ENCODE results near the gene TMEM201.
A peak's percentile ranks its signal among the peaks of the same experiment; 100 is the strongest.
"Not testable (repeated sequence)": the region's sequence is repeated elsewhere in the genome, so short reads cannot be mapped to it uniquely, and the experiment has no call there.

Gene TMEM201, protein sequence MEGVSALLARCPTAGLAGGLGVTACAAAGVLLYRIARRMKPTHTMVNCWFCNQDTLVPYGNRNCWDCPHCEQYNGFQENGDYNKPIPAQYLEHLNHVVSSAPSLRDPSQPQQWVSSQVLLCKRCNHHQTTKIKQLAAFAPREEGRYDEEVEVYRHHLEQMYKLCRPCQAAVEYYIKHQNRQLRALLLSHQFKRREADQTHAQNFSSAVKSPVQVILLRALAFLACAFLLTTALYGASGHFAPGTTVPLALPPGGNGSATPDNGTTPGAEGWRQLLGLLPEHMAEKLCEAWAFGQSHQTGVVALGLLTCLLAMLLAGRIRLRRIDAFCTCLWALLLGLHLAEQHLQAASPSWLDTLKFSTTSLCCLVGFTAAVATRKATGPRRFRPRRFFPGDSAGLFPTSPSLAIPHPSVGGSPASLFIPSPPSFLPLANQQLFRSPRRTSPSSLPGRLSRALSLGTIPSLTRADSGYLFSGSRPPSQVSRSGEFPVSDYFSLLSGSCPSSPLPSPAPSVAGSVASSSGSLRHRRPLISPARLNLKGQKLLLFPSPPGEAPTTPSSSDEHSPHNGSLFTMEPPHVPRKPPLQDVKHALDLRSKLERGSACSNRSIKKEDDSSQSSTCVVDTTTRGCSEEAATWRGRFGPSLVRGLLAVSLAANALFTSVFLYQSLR

DNA sequence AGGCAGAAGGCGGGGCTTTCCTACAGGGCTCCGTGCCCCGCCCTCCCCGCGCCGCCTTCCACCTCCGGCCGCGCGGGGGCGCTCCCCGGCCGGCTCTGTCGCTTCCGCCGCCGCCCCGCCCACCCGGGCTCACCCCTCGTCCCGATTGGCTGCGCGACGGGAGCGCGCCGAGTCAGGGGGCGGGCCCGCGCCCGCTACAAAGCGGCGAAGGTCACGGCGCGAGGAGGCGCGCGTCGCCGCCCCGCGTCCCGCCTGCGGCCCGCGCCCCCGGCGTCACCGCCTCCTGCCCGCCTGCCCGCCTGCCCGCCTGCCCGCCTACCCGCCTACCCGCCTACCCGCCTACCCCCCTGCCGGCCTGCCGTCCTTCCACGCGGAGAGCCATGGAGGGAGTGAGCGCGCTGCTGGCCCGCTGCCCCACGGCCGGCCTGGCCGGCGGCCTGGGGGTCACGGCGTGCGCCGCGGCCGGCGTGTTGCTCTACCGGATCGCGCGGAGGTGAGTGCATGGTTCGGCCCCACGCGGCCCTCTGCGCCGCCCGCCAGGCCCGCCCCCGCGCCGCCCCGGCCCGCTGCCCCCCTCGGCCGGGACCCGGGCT is at the start of gene TMEM201:
Gene TMEM201, plus strand, starts transcription at position 361 of the 593 bp plus-strand sequence. Its CDS starts 20 bp downstream, at position 381.
- DNase-seq (ENCODE audit: low spot score): peak; percentile 95

DNA sequence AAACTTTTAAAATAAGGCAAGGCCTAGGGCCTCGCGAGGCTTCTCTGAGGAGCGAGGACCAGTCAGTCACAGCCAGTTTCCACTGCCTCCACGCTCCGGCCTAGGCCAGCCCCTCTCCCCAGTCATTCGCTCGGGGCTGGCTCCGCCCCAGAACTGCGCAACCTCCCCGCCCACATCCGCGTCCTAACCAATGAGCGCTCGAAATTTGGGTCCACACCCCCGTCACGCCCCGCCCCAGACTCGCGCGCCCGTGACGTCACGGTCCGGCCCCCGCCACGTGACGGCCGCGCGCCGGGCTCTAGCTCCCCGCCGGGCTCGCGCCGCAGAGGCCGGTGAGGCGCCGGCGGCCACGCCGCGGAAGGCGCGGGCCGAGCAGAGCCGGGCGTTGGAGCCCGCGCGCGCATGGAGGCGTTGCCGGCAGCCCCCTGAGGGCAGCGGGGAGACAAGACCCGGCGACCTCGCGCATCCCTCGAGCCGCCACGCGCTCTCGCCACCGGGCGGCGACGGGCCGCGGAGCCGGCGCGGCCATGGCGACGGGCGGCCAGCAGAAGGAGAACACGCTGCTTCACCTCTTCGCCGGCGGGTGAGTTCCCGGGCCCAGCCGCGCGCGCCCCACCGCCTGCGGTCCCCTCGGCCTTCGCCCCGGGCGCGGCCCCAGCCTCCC is 49.4 kb upstream of the TMEM201 start, which contains the start of gene SLC25A33:
Gene SLC25A33, plus strand, starts transcription at position 301 of the 664 bp plus-strand sequence. Its CDS starts 227 bp downstream, at position 528.
- DNase-seq (ENCODE audit: low spot score): peak; percentile 96

DNA sequence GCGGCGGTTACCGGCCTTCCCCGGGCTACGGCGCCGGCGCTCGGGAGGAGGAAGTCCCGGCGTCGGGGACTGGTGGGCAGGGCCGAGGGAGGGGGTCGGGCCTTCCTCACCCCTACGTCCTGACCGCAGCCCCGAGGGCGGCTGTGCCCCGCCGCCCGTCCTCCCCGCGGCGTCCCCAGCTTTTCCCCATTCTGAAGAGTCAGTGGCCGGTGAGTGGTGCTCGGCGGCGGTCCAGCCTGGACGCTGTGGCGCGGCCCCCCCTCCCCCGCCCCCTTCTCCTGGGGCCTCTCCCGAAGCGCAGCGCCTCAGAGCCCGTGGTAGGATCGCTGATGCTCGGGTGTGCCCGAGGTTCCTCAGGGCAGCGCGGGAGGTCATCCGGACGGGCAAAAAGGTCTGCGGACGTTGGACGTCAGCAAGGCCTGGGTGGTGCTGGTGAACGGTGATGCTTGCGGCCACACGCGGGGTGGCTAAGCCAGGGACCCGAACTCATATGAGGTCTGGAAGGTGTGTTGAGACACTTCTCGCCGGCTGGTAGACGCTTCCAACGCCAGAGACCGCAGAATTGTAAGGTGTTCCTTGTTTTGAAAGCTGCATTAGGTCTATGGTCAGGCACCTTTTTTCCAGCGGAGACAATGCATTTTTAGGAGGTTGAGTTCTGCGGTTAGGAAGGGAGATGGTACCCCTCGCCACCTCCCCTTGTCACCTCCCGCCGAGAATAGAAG is 48.7 kb upstream of the TMEM201 start:
- DNase-seq (ENCODE audit: low spot score): peak; percentile 32

DNA sequence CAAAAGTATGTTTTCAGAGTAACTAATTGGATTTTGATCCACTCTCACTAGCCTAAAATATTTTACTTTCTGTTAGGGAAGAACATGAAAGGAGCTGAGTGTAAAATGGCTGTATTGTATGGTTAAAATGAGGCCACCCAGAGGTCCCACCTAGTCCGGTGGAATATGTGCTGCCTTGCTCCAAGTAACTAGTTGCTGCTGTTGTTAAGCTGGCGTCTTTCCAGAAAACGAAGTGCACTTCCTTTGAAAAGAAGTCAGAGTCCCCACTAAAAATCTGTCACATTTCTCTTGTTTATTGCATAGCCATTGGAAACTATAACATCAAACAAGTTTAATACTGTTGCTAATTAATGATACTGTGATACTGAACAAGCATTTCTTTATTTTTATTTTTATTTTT is 46.3 kb upstream of the TMEM201 start:
- no peak for DNase-seq (ENCODE audit: low spot score)

DNA sequence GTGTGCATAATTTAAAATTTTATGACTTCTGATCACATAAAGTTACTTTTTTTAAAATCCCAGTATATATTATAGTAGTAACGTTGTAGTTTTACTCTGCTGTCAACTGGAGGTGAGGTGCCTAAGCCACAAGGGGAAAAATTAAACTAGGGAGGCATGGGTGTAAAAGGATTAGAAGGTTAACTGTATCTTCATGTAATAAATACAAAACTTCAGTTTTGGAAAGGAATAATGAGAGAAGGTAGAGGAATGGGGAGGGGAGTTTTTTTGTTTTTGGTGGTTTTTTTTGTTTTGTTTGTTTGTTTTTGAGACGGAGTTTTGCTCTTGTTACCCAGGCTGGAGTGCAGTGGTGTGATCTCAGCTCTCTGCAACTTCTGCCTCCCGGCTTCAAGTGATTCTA is 43.8 kb upstream of the TMEM201 start:
- no peak for DNase-seq (ENCODE audit: low spot score)

DNA sequence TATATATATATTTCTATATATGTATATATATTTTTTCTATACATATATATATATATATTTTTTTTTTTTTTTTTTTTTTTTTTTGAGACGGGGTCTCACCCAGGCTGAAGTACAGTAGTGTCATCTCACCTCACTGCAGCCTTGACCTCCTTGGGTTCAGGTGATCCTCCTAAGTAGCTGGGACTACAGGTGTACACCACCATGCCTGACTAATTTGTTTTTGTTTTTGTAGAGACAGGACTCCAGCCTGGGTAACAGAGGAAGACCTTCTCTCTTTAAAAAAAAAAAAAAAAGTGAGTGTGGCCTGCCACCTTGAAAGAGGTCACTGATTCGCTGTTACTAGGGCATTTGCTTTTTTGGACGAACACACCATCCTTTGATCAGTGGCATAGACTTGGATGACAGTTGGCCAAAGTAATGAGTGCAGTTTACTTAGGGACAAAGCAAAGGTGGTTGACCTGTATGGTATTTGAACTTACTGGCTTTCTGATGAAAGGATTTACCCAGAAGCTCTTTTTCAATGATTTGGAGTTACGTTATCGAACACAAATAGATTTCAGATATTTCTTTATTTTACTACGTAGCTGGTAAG is 38.7 kb upstream of the TMEM201 start:
- no peak for DNase-seq (ENCODE audit: low spot score)

DNA sequence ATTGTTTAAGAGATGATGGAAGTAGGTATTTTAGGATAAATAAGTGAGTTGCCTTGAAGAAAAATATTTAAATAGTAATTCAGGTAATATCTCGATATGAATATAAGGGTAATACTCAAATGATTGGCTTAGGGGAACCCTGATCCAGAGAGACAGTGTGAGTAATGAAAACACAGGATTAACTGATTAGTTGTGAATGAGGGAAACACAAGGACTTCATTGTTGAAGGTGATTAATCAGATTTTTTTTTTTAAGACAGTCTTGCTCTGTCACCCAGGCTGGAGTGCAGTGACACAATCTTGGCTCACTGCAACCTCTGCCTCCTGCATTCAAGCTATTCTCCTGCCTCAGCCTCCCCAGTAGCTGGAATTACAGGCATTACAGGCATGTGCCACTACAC is 36.7 kb upstream of the TMEM201 start:
- DNase-seq (ENCODE audit: low spot score): no peak

DNA sequence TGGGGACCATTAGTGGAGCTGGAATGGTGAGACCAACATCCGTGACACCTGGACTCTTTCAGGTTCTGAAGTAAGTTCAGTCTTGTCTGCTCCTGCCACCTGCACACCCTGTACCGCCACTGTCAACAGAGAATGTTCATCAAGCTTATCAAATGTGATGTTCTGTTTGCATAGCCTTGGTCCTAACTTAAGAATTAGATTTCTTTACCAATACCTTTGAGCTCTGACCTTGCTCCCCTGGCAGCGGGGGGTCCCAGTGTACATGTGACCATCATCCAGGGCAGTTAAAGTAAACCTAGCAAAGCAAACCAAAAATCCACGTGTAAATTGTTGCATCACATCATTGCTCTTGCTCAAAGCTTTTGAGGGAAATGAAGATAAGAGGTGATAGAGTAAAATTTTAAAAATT is 35.0 kb upstream of the TMEM201 start:
- no peak for DNase-seq (ENCODE audit: low spot score)

DNA sequence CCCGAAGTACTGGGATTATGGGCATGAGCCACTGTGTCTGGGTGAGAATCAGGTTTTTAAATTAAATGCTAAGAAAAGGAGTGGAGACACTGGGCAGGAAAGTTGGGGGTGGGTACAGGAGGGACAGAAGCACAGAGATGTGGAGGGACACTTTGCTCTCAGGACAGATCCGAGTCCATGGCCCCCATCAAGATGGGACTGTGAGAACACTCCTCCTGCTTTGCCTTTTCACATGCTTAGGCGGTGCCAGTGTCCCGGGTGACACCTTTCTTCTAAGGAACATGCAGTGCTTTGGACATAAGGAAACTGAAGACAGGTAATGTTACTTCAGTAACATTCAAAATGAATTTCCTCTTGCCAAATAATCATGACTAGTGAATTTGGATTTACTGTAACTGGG is 32.8 kb upstream of the TMEM201 start:
- DNase-seq (ENCODE audit: low spot score): no peak

DNA sequence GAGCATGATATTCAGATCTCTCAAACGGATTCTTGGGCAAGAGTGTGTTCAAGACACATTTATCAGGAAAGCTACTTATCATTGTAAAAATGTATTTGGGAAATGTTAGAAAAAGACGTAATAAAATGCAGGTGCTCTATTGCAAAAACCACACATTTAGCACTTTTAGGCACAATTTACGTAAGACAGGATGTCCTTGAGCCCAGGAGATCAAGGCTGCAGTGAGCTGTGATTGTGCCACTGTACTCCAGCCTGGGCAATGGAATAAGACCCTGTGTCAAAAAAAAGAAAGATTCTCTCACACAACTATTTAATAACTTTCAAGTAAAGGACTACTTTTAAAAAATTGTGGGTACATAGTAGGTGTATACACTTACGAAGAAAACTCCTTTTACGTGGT is 31.1 kb upstream of the TMEM201 start:
- no peak for DNase-seq (ENCODE audit: low spot score)

DNA sequence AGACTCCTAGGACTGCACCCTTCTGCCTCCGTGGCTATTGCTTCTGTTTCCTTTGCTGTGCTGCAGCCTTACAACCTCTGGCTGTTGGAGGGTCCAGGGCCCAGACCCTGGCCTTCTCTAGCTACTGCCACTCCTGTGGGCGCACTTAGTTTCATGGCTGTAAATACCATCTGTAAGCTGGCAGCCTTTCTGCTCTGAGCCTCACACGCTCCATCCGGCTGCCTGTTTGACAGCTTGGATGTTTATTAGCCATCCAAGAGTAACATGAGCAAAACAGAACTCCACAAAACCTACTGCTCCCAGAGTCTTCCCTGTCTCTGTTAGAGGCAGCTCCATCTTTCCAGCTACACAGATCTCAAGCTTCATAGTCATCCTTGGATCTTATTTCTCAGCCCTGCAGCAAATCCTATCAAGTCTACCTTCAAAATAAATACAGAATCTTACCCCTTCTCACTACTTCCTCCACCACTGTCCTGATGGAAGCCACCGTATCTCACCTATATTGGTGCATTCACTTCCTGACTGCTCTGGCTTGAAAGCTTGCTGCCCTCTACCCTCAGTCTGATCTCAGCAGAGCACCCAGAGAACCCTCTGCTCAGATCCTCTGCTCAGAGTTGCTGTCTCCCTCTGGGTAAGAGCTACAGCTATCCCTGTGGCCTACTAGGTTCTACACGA is 30.3 kb upstream of the TMEM201 start:
- no peak for DNase-seq (ENCODE audit: low spot score)

DNA sequence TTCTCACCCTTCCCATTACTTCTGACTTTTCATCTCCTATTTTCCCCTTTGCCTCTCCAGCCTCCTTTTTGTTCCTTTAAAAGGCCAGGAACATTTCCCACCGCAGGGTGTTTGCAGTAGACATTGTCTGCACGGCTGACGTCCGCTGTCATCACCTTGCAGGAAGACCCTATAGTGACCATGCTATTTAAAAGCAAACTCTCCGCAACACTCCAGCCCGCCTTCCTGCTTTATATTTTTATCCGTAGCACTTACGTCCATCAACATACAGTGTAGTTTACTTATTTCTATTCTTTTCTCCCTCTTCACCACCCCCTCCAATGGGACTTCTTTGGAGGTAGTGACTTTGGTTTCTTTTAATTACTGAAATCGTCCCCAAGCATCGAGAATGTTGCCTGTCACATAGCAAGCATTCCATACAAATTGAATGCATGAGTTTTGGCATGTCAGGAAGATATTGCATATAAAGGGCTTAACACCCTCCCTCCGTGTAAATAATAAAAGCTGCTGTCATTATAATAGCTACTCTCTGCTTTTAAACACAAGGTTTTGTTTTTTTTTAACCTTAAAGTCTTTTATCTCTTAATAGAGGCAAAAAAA is 29.7 kb upstream of the TMEM201 start:
- DNase-seq (ENCODE audit: low spot score): no peak

DNA sequence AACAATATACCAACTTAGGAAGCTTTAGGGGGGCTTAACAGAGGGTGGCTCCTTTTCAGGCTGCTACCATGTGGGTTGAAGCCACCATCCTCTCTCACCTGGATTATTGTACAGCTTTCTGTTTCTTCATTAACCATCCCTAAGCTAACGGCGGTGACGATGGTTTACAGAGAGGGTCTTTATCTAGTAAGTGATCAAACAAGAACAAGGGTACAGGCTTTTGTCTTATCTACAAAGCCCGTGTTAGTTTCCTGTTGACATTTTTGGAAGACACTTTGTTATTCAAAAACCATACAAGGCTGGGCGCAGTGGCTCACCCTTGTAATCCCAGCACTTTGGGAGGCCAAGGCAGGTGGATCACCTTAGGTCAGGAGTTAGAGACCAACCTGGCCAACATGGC is 29.0 kb upstream of the TMEM201 start:
- DNase-seq (ENCODE audit: low spot score): no peak

DNA sequence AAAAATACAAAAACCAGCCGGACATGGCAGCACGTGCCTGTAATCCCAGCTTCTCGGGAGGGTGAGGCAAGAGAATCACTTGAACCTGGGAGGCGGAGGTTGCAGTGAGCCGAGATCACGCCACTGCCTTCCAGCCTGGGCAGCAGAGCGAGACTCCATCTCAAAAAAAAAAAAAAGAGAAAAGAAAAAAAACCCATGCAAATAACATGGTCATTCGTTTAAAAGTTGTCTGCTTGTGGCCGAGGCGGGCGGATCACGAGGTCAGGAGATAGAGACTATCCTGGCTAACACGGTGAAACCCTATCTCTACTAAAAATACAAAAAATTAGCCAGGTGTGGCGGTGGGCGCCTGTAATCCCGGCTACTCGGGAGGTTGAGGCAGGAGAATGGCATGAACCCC is 28.6 kb upstream of the TMEM201 start:
- not testable (repeated sequence) for DNase-seq (ENCODE audit: low spot score)

DNA sequence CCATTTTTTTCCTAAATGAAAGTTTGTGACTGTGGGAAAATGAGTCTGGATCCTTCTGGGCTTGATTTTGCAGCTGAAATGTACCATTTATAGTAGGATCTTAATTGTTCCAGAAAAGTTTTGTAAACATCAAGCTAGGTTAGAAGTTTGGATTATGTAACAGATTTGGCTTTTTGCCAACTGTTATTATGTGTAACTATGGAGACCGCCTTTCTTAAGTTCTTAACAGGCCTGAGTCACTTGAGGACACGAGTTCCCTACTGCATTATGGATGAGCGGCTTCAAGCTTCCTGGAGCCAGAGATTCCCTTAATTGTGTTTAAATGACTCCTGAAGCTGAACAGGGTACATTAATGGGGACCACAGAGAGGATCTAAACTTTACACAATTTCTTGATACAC is 27.3 kb upstream of the TMEM201 start:
- DNase-seq (ENCODE audit: low spot score): peak; percentile 12

DNA sequence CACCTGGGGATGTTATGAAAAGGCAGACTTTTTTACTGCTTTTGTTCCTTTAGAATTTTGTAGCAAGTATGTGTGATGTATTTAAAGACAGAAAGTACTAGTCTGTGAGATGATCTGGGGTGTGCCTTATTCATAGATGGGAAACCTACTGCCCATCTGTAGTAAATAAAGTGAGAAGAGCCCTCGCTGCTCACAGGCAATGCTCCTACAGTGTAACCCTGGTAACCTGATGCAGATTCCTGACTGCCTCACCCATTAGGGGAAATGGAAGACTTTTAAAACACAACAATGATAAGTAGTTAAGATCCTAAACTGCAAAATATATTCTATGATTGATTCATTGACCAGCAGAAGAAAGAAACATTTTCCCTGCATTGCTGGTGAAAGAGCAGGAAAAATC is 19.4 kb upstream of the TMEM201 start:
- DNase-seq (ENCODE audit: low spot score): no peak

DNA sequence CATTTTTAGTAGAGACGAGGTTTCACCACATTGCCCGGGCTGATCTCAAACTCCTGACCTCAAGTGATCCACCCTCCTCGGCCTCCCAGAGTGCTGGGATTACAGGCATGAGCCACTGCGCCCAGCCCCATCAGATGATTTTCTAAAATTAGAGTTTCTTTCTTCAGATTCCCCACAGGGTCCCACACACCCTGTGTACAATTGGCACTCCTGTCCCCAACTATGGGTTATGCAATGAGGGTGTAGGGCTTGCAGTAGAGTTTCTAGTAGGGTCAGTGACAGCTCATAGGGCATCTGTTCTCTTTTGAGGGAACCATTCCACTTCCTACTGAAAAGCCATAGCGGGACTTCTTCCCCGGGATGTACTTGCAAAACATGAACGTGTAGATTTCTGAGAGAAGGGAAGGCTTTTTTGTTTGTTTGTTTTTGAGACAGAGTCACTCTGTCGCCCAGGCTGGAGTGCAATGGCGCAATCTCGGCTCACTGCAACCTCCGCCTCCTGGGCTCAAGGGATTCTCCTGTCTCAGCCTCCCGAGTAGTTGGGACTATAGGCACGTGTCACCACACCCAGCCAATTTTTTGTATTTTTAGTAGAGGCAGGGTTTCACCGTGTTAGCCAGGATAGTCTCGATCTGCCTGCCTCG is 17.7 kb upstream of the TMEM201 start:
- not testable (repeated sequence) for DNase-seq (ENCODE audit: low spot score)

DNA sequence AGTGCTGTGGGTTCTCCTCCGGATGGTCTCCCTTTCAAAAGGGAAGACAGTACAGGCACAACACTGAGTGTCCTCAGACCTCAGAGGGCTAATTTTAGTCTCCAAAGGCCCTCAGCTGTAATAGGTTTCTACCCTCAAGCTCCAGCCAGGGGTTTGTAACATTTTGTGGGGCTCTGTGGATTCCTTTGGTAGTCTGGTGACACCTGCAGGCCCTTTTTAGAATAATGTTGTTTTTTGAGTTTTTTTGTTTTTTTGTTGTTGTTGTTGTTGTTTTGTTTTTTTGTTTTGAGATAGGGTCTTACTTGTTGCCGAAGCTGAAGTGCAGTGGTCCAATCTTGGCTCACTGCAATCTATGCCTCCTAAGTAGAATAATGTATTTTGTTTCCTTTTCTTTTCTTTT is 15.0 kb upstream of the TMEM201 start:
- DNase-seq (ENCODE audit: low spot score): no peak

DNA sequence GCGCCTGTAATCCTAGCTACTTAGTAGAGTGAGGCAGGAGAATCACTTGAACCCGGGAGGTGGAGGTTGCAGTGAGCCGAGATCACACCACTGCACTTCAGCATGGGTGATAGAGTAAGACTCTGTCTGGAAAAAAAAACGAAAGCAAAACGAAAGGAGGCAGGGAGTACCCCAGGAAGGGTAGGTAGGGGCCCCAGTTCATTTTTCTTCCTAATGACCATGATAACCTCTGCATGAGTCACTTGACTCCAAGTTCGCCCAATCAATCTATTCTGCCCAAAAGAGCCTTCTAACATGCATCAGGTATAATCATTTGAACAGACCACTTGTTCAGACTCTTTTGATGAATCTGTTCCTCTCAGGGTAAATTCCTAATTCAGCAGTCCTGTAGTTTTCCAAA is 13.2 kb upstream of the TMEM201 start:
- no peak for DNase-seq (ENCODE audit: low spot score)

DNA sequence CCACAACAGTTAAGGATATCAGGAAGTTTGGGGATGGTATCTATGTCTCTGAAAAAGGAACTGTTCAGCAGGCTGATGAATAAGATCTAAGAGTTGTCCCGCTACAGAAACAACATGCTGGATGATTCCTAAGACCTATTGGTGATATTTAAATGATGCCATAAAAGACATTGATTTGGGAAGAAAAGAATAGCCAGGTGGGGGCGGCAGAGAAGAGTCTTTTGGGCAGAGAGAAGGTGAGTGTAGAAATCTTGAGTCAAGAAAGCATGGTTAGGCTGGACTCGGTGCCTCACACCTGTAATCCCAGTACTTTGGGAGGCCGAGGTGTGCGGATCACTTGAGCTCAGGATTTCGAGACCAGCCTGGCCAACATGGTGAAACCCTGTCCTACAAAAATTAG is 11.8 kb upstream of the TMEM201 start:
- no peak for DNase-seq (ENCODE audit: low spot score)
